ENCODE data around the gene ANO8.

DNA sequence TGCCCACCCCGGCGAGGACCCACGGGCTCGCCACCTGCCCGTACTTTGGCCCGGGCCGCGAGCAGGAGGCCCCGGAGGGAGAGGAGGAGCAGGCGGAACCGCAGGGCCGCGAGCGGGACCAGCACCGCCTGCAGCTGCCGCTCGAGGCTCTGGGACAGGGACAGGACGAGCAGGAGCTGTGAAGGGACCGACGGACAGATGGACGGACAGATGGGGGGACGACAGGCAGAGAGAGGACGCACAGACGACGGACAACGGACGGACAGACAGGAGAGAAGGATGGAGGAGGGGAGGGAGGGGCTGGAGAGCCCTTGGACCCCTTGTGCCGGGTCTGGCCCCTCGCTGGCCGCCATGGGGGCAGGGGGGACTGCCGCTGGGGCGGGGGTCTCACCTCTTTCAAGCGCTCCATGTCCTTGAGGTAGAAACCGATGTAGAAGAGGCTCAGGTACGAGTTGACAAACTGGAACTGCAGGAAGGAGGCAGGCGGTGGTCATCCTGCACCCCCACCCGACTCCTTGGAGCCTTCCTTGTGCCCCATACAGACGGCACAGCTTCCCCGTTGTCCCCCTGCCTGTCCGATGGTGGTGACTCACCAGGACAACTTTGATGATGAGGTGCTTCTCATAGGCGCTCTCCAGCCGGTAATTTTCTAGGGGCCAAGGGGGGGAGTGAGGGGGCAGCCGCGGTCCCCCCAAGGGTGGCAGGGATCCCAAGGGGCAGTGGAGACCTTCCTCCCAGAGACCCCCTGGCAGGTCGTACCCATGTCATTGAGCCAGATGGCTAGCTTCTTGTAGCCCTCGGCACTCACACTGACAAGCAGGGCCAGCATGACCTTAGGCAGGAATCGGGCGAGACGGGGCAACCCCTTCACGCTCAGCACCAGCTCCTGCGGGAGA, 5.0 kb downstream of the ANO8 start:
- TF ChIP-seq, protein P1, sequence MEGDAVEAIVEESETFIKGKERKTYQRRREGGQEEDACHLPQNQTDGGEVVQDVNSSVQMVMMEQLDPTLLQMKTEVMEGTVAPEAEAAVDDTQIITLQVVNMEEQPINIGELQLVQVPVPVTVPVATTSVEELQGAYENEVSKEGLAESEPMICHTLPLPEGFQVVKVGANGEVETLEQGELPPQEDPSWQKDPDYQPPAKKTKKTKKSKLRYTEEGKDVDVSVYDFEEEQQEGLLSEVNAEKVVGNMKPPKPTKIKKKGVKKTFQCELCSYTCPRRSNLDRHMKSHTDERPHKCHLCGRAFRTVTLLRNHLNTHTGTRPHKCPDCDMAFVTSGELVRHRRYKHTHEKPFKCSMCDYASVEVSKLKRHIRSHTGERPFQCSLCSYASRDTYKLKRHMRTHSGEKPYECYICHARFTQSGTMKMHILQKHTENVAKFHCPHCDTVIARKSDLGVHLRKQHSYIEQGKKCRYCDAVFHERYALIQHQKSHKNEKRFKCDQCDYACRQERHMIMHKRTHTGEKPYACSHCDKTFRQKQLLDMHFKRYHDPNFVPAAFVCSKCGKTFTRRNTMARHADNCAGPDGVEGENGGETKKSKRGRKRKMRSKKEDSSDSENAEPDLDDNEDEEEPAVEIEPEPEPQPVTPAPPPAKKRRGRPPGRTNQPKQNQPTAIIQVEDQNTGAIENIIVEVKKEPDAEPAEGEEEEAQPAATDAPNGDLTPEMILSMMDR (IDR thresholded peaks at IDR 0.05), result no peak
- no peak for TF ChIP-seq POLR2A (IDR thresholded peaks at IDR 0.05)

Measured in adrenal gland (tissue), 5 donors.